ENCODE data around the gene NPM3. TPM values are rescaled to one million over a fixed set of nuclear protein-coding genes. Genes with fewer than 3 reads are reported as not detected.

The NPM3 gene
- total and polyA plus RNA-seq, 2 of the 8 experiments (the other 6 are each of a cell fraction or from before 2014, with no cell fraction given) = 127 to 175 TPM

- TF ChIP-seq USF2 (IDR thresholded peaks at IDR 0.05; ENCODE audit: low read length) = no peak
- TF ChIP-seq CBX5 (IDR thresholded peaks at IDR 0.05; ENCODE audit: low read depth, low read length) = no peak
- TF ChIP-seq SIX5 (IDR thresholded peaks at IDR 0.05; ENCODE audit: low read depth, low read length) = no peak
- no peak for TF ChIP-seq CREB1 (IDR thresholded peaks at IDR 0.05)
- TF ChIP-seq SIN3A (conservative IDR thresholded peaks at IDR 0.05 in 1 of 2, IDR thresholded peaks at IDR 0.05 in 1 of 2; ENCODE audit: low read depth in 1 of 2, low read length in 2 of 2) = no peak
- TF ChIP-seq EZH2 (IDR thresholded peaks at IDR 0.05; ENCODE audit: low read depth, low read length, severe bottlenecking) = no peak
Measured at GRCh38 chr10:101768791-101769170, 14.5 kb downstream of the NPM3 start (continued).

Data from H1 (cell line).